Neural cell (in vitro differentiated cells): ENCODE results near the gene USP10. TPM values are rescaled to one million over a fixed set of nuclear protein-coding genes. Genes with fewer than 3 reads are reported as not detected.

Experiments used
- H2AFZ ChIP-seq: fragments of 200-600, 300-800 bp; sonication (generic), shearing (Covaris generic); 2 replicates; pipeline ENCODE4 v1.6.0; 2014; ENCODE audit warnings: low read depth, mild to moderate bottlenecking, antibody characterized with exemption, low read length, moderate library complexity
- H3F3A ChIP-seq: fragments of 200-600 bp; shearing (Covaris generic); 2 replicates; pipeline ENCODE4 v1.6.1; 2016; ENCODE audit warnings: mild to moderate bottlenecking, moderate library complexity, mixed read lengths, antibody characterized with exemption, low read length; ENCODE audit not compliant: insufficient read depth, poor library complexity, severe bottlenecking
- H3K27ac ChIP-seq: fragments of 200-600, 300-800 bp; sonication (generic), shearing (Covaris generic); 2 replicates; pipeline ENCODE4 v1.5.1; 2014; ENCODE audit warnings: mild to moderate bottlenecking, low read length, moderate library complexity
- H3K27me3 ChIP-seq: fragments of 300-800, 200-600 bp; sonication (generic), shearing (Covaris generic); 2 replicates; pipeline ENCODE4 v1.6.0; 2014; ENCODE audit warnings: mild to moderate bottlenecking, low read depth, low read length, moderate library complexity; ENCODE audit not compliant: insufficient read depth
- H3K36me3 ChIP-seq: fragments of 300-800, 200-600 bp; sonication (generic), shearing (Covaris generic); 2 replicates; pipeline ENCODE4 v1.5.1; 2014; ENCODE audit warnings: mild to moderate bottlenecking, antibody characterized with exemption, low read length, moderate library complexity; ENCODE audit not compliant: insufficient read depth
- H3K4me2 ChIP-seq: fragments of 300-800, 200-600 bp; sonication (generic), shearing (Covaris generic); 2 replicates; pipeline ENCODE4 v1.6.0; 2014; ENCODE audit warnings: mild to moderate bottlenecking, low read length
- H3K4me3 ChIP-seq: fragments of 300-800, 200-600 bp; sonication (generic), shearing (Covaris generic); 2 replicates; pipeline ENCODE4 v1.5.1; 2014; ENCODE audit warnings: mild to moderate bottlenecking, low read length, moderate library complexity
- H3K79me2 ChIP-seq: fragments of 200-600 bp; shearing (Covaris generic); replicated peaks from 2 replicates; pipeline ENCODE4 v1.6.0; 2014; ENCODE audit warnings: mild to moderate bottlenecking, low read length, moderate library complexity; ENCODE audit not compliant: insufficient read depth
- H3K9ac ChIP-seq: fragments of 300-800, 200-600 bp; sonication (generic), shearing (Covaris generic); 2 replicates; pipeline ENCODE4 v1.6.1; 2016; ENCODE audit warnings: mild to moderate bottlenecking, low read length, mixed read lengths
- H3K9me2 ChIP-seq: fragments of 200-600 bp; shearing (Covaris generic); 2 replicates; pipeline ENCODE4 v1.6.1; 2016; ENCODE audit warnings: mild to moderate bottlenecking, low read length, mixed read lengths; ENCODE audit not compliant: insufficient read depth
- H3K9me3 ChIP-seq: fragments of 200-600, 300-800 bp; sonication (generic), shearing (Covaris generic); 2 replicates; pipeline ENCODE4 v1.6.1; 2016; ENCODE audit warnings: mild to moderate bottlenecking, mixed run types, low read length, moderate library complexity, mixed read lengths
- H4K20me1 ChIP-seq: fragments of 200-600 bp; shearing (Covaris generic); 2 replicates; pipeline ENCODE4 v1.6.1; 2016; ENCODE audit warnings: mild to moderate bottlenecking, mixed run types; ENCODE audit not compliant: insufficient read depth
- EP300 ChIP-seq: fragments of 450-650 bp; conservative IDR thresholded peaks from 2 replicates; pipeline ENCODE4 v1.6.1; 2014; ENCODE audit warnings: antibody characterized with exemption, mild to moderate bottlenecking, moderate library complexity; ENCODE audit not compliant: poor library complexity, severe bottlenecking
- EZH2 ChIP-seq: fragments of 200-600, 300-800 bp; shearing (Covaris generic), sonication (generic); IDR thresholded peaks from 2 replicates; pipeline ENCODE4 v1.6.1; 2014; ENCODE audit warnings: antibody characterized with exemption, low read length, borderline replicate concordance, mild to moderate bottlenecking; ENCODE audit not compliant: insufficient read depth, poor library complexity, severe bottlenecking
- MXI1 ChIP-seq: fragments of 450-650 bp; conservative IDR thresholded peaks from 2 replicates; pipeline ENCODE4 v1.6.1; 2014; ENCODE audit warnings: antibody characterized with exemption, mild to moderate bottlenecking; ENCODE audit not compliant: poor library complexity, severe bottlenecking
- POLR2AphosphoS5 ChIP-seq: IDR thresholded peaks from 2 replicates; pipeline ENCODE4 v1.6.1; 2012
- RAD21 ChIP-seq: fragments of 450-650 bp; conservative IDR thresholded peaks from 2 replicates; pipeline ENCODE4 v1.6.1; 2014; ENCODE audit warnings: antibody characterized with exemption, mild to moderate bottlenecking, moderate library complexity
- SMC3 ChIP-seq: fragments of 450-650 bp; conservative IDR thresholded peaks from 2 replicates; pipeline ENCODE4 v1.6.1; 2014; ENCODE audit warnings: antibody characterized with exemption, mild to moderate bottlenecking, moderate library complexity; ENCODE audit not compliant: poor library complexity
- TAF1 ChIP-seq: IDR thresholded peaks from 2 replicates; pipeline ENCODE4 v1.6.1; 2012; ENCODE audit warnings: low read depth
- polyA plus RNA-seq: library from polyadenylated mRNA; depleted of rRNA; stranded (reverse); fragments of >200 nt; gene quantifications from 2 replicates; pipeline ENCODE4 v1.2.3, GENCODE V29; 2014
- TF ChIP-seq, protein P1 (sequence below): IDR thresholded peaks from 2 replicates; pipeline ENCODE4 v1.6.1; 2012; ENCODE audit warnings: borderline replicate concordance
- TF ChIP-seq, protein P2 (sequence below): fragments of 450-650 bp; IDR thresholded peaks from 2 replicates; pipeline ENCODE4 v1.5.1; 2014; ENCODE audit warnings: antibody characterized with exemption, mild to moderate bottlenecking, moderate library complexity; ENCODE audit not compliant: poor library complexity, severe bottlenecking

USP10 gene
- polyA plus RNA-seq, 1 donor from 2014 or later = 48.9 TPM

GRCh38 chr16:84742641-84743092 is 42.9 kb downstream of the USP10 start:
- no peaks in the 10 kb centered on the region for H3K9me2 ChIP-seq
- H3K79me2 ChIP-seq = peaks cover 8% of the 10 kb centered on the region
- no peak overlapping the region for H3K4me3 ChIP-seq
- no peaks in the 10 kb centered on the region for H3F3A ChIP-seq
- H3K4me2 ChIP-seq = no peak overlapping the region
- TF ChIP-seq TAF1 = no peak
- no peak for TF ChIP-seq MXI1
- H3K9ac ChIP-seq = no peak overlapping the region
- H3K27me3 ChIP-seq = no peaks in the 10 kb centered on the region
- H4K20me1 ChIP-seq = no peaks in the 10 kb centered on the region
- no peak overlapping the region for H2AFZ ChIP-seq
- H3K9me3 ChIP-seq = no peaks in the 10 kb centered on the region
- H3K36me3 ChIP-seq = peaks cover 13% of the 10 kb centered on the region
- H3K27ac ChIP-seq = no peak overlapping the region

DNA sequence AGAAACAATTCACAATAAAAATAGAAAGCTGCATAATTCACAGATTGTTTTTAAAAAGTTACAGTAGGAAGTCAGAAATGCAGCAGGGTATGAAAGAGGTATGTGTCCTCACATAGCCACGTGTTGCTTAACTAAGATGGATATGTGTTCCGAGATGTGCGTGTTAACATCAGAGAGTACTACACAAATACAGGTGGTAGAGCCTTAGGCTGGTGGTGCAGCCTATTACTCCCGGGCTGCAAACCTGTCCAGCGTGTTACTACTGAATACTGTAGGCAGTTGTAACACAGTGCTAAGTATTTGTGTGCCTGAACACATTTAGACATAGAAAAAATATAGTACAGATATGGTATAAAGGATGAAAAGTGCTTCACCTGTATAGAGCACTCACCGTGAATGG is 46.4 kb downstream of the USP10 start:
- H3K27ac ChIP-seq = no peak overlapping the region
- peaks cover 15% of the 10 kb centered on the region for H3K79me2 ChIP-seq
- H3K9ac ChIP-seq = no peak overlapping the region
- H2AFZ ChIP-seq = no peak overlapping the region
- no peaks in the 10 kb centered on the region for H3K9me3 ChIP-seq
- no peaks in the 10 kb centered on the region for H3K27me3 ChIP-seq
- no peak overlapping the region for H3K4me3 ChIP-seq
- peaks cover 13% of the 10 kb centered on the region for H3K36me3 ChIP-seq
- no peaks in the 10 kb centered on the region for H3K9me2 ChIP-seq
- H4K20me1 ChIP-seq = no peaks in the 10 kb centered on the region
- no peaks in the 10 kb centered on the region for H3F3A ChIP-seq
- TF ChIP-seq TAF1 = no peak
- no peak for TF ChIP-seq EP300
- TF ChIP-seq SMC3 = no peak
- TF ChIP-seq POLR2AphosphoS5 = no peak
- TF ChIP-seq, protein P1, sequence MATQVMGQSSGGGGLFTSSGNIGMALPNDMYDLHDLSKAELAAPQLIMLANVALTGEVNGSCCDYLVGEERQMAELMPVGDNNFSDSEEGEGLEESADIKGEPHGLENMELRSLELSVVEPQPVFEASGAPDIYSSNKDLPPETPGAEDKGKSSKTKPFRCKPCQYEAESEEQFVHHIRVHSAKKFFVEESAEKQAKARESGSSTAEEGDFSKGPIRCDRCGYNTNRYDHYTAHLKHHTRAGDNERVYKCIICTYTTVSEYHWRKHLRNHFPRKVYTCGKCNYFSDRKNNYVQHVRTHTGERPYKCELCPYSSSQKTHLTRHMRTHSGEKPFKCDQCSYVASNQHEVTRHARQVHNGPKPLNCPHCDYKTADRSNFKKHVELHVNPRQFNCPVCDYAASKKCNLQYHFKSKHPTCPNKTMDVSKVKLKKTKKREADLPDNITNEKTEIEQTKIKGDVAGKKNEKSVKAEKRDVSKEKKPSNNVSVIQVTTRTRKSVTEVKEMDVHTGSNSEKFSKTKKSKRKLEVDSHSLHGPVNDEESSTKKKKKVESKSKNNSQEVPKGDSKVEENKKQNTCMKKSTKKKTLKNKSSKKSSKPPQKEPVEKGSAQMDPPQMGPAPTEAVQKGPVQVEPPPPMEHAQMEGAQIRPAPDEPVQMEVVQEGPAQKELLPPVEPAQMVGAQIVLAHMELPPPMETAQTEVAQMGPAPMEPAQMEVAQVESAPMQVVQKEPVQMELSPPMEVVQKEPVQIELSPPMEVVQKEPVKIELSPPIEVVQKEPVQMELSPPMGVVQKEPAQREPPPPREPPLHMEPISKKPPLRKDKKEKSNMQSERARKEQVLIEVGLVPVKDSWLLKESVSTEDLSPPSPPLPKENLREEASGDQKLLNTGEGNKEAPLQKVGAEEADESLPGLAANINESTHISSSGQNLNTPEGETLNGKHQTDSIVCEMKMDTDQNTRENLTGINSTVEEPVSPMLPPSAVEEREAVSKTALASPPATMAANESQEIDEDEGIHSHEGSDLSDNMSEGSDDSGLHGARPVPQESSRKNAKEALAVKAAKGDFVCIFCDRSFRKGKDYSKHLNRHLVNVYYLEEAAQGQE = no peak
- TF ChIP-seq, protein P2, sequence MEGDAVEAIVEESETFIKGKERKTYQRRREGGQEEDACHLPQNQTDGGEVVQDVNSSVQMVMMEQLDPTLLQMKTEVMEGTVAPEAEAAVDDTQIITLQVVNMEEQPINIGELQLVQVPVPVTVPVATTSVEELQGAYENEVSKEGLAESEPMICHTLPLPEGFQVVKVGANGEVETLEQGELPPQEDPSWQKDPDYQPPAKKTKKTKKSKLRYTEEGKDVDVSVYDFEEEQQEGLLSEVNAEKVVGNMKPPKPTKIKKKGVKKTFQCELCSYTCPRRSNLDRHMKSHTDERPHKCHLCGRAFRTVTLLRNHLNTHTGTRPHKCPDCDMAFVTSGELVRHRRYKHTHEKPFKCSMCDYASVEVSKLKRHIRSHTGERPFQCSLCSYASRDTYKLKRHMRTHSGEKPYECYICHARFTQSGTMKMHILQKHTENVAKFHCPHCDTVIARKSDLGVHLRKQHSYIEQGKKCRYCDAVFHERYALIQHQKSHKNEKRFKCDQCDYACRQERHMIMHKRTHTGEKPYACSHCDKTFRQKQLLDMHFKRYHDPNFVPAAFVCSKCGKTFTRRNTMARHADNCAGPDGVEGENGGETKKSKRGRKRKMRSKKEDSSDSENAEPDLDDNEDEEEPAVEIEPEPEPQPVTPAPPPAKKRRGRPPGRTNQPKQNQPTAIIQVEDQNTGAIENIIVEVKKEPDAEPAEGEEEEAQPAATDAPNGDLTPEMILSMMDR = no peak
- no peak overlapping the region for H3K4me2 ChIP-seq

DNA sequence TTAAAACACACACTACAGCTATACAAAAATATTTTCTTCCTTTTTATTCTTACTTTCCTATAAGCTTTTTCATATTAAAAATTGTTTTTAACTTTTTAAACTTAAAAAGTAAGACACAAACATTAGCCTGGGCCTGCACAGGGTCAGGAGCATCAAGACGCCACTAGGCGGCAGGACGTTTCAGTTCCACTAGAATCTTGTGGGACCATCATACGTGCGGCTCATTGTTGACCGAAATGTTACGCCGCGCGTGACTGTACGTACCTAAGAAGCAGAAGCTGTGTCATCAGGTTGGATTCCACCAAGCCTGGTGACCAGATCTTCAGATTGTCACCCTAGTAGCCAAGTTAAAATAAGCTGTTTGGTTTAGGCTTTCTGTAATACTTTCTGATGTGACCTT is 47.1 kb downstream of the USP10 start:
- Histone ChIP-seq H3K4me3 (no peak overlapping the region), H3K9me2 (no peaks in the 10 kb centered on the region), H3K9me3 (no peaks in the 10 kb centered on the region), H3K79me2 (peaks cover 15% of the 10 kb centered on the region), H4K20me1 (no peaks in the 10 kb centered on the region), H3F3A (no peaks in the 10 kb centered on the region), H2AFZ (no peak overlapping the region), H3K27ac (no peak overlapping the region), H3K4me2 (no peak overlapping the region), H3K9ac (no peak overlapping the region), H3K36me3 (peaks cover 13% of the 10 kb centered on the region), H3K27me3 (no peaks in the 10 kb centered on the region)
- TF ChIP-seq EP300 (no peak), EZH2 (no peak), RAD21 (no peak), SMC3 (no peak), TAF1 (no peak), POLR2AphosphoS5 (no peak), MXI1 (no peak)
- TF ChIP-seq, protein P2 = no peak
- TF ChIP-seq, protein P1 = no peak
